HG02870 (cell line): ENCODE measurements around the gene ZBTB20.

ENCODE experiments used
- ATAC-seq: cut with Tn5 transposase; IDR thresholded peaks from one replicate; pipeline ENCODE4 v1.9.1; 2021; ENCODE audit warnings: mild to moderate bottlenecking, moderate library complexity; ENCODE audit not compliant: unreplicated experiment

The ZBTB20 gene

GRCh38 chr3:114284644-114285043 lies 862.4 kb downstream of the ZBTB20 start:
- no peak for ATAC-seq
